GM12878 (cell line): ENCODE measurements around the gene ANP32E. TPM values are rescaled to one million over a fixed set of nuclear protein-coding genes. Genes with fewer than 3 reads are reported as not detected.

ENCODE experiments used
- BCL11A ChIP-seq: IDR thresholded peaks from 2 replicates; pipeline ENCODE4 v1.6.1; 2011; ENCODE audit warnings: low read depth, low read length
- BMI1 ChIP-seq: fragments of 450-650 bp; IDR thresholded peaks from 2 replicates; pipeline ENCODE4 v1.6.1; 2016; ENCODE audit warnings: mild to moderate bottlenecking, moderate library complexity, borderline replicate concordance
- CREB1 ChIP-seq: IDR thresholded peaks from 2 replicates; pipeline ENCODE4 v1.6.1; 2012; ENCODE audit warnings: low read depth, mild to moderate bottlenecking, inconsistent platforms
- EGR1 ChIP-seq, 2 experiments: IDR thresholded peaks; 1 replicate in 1 of 2; 2 replicates in 1 of 2; pipeline ENCODE4 v1.6.1; 2011 to 2012; ENCODE audit warnings: low read depth in 2 of 2, low read length in 2 of 2, borderline replicate concordance in 1 of 2, mild to moderate bottlenecking in 1 of 2, moderate library complexity in 1 of 2
- MEF2B ChIP-seq: fragments of 450-650 bp; IDR thresholded peaks from 2 replicates; pipeline ENCODE4 v1.6.1; 2018; ENCODE audit warnings: mild to moderate bottlenecking, moderate library complexity; ENCODE audit not compliant: partially characterized antibody, poor library complexity, severe bottlenecking
- MXI1 ChIP-seq: fragments of 150-350 bp; IDR thresholded peaks from 2 replicates; pipeline ENCODE4 v1.6.1; 2011; ENCODE audit warnings: low read depth, mild to moderate bottlenecking, inconsistent platforms, low read length, improper control_type of control experiment
- NFYB ChIP-seq: IDR thresholded peaks from 2 replicates; pipeline ENCODE4 v1.6.1; 2011; ENCODE audit warnings: low read depth, mild to moderate bottlenecking, low read length, improper control_type of control experiment, moderate library complexity; ENCODE audit not compliant: insufficient read depth
- RFX5 ChIP-seq: IDR thresholded peaks from 2 replicates; pipeline ENCODE4 v1.6.1; 2011; ENCODE audit warnings: low read depth, low read length, improper control_type of control experiment
- polyA plus RNA-seq, 11 experiments: library from polyadenylated mRNA; depleted of rRNA in 4 of 11; unstranded in 6 of 11; stranded (reverse) in 5 of 11; fragments of >200 nt; fragmentation: Nextera tagmentation in 4 of 11; fragmentation: Illumina TruSeq in 1 of 11; extraction: Ambion mirVana in 4 of 11; extraction: Trizol in 1 of 11; gene quantifications; 1 replicate in 1 of 11; 2 replicates in 10 of 11; pipeline versions ENCODE4 v1.2.1 to v1.2.3, GENCODE V29; 2011 to 2016; ENCODE audit warnings: inconsistent platforms in 2 of 11, missing spikeins in 2 of 11, low read depth in 1 of 11
- total RNA-seq, 4 experiments: library from RNA; depleted of rRNA in 3 of 4; stranded (reverse); fragments of >200 nt in 3 of 4; fragmentation: Illumina TruSeq in 1 of 4; extraction: Trizol in 1 of 4; gene quantifications; 2 replicates each; pipeline versions ENCODE4 v1.2.1 to v1.2.3, GENCODE V29; 2013 to 2021
- TF ChIP-seq, protein P1 (sequence below): fragments of 450-650 bp; IDR thresholded peaks from 2 replicates; pipeline ENCODE4 v1.6.1; 2017; ENCODE audit warnings: borderline replicate concordance
- TF ChIP-seq, protein P2 (sequence below): fragments of 450-650 bp; conservative IDR thresholded peaks from 2 replicates; pipeline ENCODE4 v1.6.1; 2017; ENCODE audit warnings: mild to moderate bottlenecking, moderate library complexity
- TF ChIP-seq, protein P3 (sequence below): IDR thresholded peaks from 2 replicates; pipeline ENCODE4 v1.6.1; 2012; ENCODE audit warnings: low read depth, low read length, improper control_type of control experiment
- TF ChIP-seq, protein P4 (sequence below): fragments of 450-650 bp; IDR thresholded peaks from 2 replicates; pipeline ENCODE4 v1.6.1; 2018; ENCODE audit warnings: mild to moderate bottlenecking, low read depth, moderate library complexity; ENCODE audit not compliant: partially characterized antibody
- TF ChIP-seq, protein P5 (sequence below): fragments of 150-350 bp; IDR thresholded peaks from 2 replicates; pipeline ENCODE4 v1.6.1; 2016; ENCODE audit warnings: low read depth, low read length

Gene ANP32E
- total and polyA plus RNA-seq, 10 of the 15 experiments (the other 5 are each of a cell fraction or from before 2014, with no cell fraction given) = 59.2 to 250 (median 121) TPM

DNA sequence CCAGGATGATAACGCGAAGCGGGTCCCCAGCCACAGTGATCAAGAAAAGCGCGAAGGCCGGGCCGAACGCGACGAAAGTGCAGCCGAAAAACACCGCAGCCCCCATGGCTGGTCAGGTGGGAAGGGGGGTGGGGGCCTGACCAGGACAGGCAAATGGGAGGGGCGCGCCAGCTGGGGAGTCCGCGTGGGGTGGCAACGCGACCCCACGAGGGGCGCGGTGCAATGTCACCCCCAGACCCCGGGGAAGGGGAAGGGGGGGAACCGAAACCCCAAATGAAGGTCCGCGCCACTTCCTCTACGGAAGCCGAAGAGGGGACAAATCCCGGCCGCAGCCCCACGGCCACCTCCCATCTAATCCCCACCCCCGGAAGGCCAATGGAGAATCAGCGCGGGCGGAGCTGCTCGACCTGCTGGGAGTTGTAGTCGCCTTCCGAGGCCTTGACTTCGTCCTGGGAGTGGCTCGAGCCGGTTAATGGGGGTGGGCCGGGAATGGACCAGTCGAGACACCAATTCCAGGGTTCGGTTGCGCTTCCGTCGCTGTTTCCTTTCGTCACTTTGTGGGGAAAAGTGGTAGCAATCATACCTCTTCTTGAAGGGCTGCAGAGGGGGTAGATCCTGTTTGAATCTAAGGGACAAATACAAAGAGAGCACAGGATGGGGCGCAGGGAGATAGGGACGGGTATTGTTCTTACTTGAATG, 32.9 kb upstream of the ANP32E start, which contains the start of gene APH1A (continued):
- TF ChIP-seq, protein P1, sequence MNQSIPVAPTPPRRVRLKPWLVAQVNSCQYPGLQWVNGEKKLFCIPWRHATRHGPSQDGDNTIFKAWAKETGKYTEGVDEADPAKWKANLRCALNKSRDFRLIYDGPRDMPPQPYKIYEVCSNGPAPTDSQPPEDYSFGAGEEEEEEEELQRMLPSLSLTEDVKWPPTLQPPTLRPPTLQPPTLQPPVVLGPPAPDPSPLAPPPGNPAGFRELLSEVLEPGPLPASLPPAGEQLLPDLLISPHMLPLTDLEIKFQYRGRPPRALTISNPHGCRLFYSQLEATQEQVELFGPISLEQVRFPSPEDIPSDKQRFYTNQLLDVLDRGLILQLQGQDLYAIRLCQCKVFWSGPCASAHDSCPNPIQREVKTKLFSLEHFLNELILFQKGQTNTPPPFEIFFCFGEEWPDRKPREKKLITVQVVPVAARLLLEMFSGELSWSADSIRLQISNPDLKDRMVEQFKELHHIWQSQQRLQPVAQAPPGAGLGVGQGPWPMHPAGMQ = no peak
- TF ChIP-seq RFX5 = no peak
- no peak for TF ChIP-seq BMI1
- TF ChIP-seq, protein P2, sequence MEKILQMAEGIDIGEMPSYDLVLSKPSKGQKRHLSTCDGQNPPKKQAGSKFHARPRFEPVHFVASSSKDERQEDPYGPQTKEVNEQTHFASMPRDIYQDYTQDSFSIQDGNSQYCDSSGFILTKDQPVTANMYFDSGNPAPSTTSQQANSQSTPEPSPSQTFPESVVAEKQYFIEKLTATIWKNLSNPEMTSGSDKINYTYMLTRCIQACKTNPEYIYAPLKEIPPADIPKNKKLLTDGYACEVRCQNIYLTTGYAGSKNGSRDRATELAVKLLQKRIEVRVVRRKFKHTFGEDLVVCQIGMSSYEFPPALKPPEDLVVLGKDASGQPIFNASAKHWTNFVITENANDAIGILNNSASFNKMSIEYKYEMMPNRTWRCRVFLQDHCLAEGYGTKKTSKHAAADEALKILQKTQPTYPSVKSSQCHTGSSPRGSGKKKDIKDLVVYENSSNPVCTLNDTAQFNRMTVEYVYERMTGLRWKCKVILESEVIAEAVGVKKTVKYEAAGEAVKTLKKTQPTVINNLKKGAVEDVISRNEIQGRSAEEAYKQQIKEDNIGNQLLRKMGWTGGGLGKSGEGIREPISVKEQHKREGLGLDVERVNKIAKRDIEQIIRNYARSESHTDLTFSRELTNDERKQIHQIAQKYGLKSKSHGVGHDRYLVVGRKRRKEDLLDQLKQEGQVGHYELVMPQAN = peak; percentile 60
- TF ChIP-seq BCL11A = 0 out of 2 replicates have a peak, but pooled peaks have one; percentile 3
- peak; percentile 66; the same call in 1 of the 2 replicates for TF ChIP-seq NFYB
- TF ChIP-seq, protein P3, sequence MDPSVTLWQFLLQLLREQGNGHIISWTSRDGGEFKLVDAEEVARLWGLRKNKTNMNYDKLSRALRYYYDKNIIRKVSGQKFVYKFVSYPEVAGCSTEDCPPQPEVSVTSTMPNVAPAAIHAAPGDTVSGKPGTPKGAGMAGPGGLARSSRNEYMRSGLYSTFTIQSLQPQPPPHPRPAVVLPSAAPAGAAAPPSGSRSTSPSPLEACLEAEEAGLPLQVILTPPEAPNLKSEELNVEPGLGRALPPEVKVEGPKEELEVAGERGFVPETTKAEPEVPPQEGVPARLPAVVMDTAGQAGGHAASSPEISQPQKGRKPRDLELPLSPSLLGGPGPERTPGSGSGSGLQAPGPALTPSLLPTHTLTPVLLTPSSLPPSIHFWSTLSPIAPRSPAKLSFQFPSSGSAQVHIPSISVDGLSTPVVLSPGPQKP = peak; percentile 80
- 0 out of 2 replicates have a peak, but pooled peaks have one; percentile 70 for TF ChIP-seq MXI1
- TF ChIP-seq, protein P4, sequence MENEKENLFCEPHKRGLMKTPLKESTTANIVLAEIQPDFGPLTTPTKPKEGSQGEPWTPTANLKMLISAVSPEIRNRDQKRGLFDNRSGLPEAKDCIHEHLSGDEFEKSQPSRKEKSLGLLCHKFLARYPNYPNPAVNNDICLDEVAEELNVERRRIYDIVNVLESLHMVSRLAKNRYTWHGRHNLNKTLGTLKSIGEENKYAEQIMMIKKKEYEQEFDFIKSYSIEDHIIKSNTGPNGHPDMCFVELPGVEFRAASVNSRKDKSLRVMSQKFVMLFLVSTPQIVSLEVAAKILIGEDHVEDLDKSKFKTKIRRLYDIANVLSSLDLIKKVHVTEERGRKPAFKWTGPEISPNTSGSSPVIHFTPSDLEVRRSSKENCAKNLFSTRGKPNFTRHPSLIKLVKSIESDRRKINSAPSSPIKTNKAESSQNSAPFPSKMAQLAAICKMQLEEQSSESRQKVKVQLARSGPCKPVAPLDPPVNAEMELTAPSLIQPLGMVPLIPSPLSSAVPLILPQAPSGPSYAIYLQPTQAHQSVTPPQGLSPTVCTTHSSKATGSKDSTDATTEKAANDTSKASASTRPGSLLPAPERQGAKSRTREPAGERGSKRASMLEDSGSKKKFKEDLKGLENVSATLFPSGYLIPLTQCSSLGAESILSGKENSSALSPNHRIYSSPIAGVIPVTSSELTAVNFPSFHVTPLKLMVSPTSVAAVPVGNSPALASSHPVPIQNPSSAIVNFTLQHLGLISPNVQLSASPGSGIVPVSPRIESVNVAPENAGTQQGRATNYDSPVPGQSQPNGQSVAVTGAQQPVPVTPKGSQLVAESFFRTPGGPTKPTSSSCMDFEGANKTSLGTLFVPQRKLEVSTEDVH = peak; percentile 32
- peak in 1 of 2 experiments; percentile 85; a peak in 2 of 3 replicates for TF ChIP-seq EGR1 (IDR thresholded peaks at IDR 0.05; ENCODE audit: borderline replicate concordance in 1 of 2, low read depth in 2 of 2, low read length in 2 of 2)
- TF ChIP-seq MEF2B = peak; percentile 68
- TF ChIP-seq, protein P5, sequence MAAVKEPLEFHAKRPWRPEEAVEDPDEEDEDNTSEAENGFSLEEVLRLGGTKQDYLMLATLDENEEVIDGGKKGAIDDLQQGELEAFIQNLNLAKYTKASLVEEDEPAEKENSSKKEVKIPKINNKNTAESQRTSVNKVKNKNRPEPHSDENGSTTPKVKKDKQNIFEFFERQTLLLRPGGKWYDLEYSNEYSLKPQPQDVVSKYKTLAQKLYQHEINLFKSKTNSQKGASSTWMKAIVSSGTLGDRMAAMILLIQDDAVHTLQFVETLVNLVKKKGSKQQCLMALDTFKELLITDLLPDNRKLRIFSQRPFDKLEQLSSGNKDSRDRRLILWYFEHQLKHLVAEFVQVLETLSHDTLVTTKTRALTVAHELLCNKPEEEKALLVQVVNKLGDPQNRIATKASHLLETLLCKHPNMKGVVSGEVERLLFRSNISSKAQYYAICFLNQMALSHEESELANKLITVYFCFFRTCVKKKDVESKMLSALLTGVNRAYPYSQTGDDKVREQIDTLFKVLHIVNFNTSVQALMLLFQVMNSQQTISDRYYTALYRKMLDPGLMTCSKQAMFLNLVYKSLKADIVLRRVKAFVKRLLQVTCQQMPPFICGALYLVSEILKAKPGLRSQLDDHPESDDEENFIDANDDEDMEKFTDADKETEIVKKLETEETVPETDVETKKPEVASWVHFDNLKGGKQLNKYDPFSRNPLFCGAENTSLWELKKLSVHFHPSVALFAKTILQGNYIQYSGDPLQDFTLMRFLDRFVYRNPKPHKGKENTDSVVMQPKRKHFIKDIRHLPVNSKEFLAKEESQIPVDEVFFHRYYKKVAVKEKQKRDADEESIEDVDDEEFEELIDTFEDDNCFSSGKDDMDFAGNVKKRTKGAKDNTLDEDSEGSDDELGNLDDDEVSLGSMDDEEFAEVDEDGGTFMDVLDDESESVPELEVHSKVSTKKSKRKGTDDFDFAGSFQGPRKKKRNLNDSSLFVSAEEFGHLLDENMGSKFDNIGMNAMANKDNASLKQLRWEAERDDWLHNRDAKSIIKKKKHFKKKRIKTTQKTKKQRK = no peak
- TF ChIP-seq CREB1 = peak; percentile 84
